GM18867 (cell line): Measurements from ENCODE around the gene IL6.

ENCODE experiments used
- ATAC-seq: cut with Tn5 transposase; IDR thresholded peaks from one replicate; pipeline ENCODE4 v1.9.1; 2021; ENCODE audit warnings: mild to moderate bottlenecking, moderate library complexity; ENCODE audit not compliant: unreplicated experiment

The IL6 gene

DNA sequence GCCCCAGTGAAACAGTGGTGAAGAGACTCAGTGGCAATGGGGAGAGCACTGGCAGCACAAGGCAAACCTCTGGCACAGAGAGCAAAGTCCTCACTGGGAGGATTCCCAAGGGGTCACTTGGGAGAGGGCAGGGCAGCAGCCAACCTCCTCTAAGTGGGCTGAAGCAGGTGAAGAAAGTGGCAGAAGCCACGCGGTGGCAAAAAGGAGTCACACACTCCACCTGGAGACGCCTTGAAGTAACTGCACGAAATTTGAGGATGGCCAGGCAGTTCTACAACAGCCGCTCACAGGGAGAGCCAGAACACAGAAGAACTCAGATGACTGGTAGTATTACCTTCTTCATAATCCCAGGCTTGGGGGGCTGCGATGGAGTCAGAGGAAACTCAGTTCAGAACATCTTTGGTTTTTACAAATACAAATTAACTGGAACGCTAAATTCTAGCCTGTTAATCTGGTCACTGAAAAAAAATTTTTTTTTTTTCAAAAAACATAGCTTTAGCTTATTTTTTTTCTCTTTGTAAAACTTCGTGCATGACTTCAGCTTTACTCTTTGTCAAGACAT is 574 bp upstream of the IL6 start:
- peak; percentile 78 for ATAC-seq

DNA sequence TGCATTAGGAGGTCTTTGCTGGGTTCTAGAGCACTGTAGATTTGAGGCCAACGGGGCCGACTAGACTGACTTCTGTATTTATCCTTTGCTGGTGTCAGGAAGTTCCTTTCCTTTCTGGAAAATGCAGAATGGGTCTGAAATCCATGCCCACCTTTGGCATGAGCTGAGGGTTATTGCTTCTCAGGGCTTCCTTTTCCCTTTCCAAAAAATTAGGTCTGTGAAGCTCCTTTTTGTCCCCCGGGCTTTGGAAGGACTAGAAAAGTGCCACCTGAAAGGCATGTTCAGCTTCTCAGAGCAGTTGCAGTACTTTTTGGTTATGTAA is 675 bp downstream of the IL6 start:
- no peak for ATAC-seq

DNA sequence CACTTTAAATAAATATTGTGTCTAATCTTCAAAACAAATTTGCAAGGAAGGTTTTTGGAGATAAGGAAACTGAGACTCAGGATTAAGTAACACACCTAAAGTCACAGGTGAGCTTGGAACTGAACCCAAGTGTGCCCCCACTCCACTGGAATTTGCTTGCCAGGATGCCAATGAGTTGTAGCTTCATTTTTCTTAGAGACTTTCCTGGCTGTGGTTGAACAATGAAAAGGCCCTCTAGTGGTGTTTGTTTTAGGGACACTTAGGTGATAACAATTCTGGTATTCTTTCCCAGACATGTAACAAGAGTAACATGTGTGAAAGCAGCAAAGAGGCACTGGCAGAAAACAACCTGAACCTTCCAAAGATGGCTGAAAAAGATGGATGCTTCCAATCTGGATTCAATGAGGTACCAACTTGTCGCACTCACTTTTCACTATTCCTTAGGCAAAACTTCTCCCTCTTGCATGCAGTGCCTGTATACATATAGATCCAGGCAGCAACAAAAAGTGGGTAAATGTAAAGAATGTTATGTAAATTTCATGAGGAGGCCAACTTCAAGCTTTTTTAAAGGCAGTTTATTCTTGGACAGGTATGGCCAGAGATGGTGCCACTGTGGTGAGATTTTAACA is 1.5 kb downstream of the IL6 start:
- no peak for ATAC-seq

DNA sequence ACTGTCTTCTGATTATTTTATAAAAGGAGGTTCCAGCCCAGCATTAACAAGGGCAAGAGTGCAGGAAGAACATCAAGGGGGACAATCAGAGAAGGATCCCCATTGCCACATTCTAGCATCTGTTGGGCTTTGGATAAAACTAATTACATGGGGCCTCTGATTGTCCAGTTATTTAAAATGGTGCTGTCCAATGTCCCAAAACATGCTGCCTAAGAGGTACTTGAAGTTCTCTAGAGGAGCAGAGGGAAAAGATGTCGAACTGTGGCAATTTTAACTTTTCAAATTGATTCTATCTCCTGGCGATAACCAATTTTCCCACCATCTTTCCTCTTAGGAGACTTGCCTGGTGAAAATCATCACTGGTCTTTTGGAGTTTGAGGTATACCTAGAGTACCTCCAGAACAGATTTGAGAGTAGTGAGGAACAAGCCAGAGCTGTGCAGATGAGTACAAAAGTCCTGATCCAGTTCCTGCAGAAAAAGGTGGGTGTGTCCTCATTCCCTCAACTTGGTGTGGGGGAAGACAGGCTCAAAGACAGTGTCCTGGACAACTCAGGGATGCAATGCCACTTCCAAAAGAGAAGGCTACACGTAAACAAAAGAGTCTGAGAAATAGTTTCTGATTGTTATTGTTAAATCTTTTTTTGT is 2.3 kb downstream of the IL6 start:
- ATAC-seq: no peak

DNA sequence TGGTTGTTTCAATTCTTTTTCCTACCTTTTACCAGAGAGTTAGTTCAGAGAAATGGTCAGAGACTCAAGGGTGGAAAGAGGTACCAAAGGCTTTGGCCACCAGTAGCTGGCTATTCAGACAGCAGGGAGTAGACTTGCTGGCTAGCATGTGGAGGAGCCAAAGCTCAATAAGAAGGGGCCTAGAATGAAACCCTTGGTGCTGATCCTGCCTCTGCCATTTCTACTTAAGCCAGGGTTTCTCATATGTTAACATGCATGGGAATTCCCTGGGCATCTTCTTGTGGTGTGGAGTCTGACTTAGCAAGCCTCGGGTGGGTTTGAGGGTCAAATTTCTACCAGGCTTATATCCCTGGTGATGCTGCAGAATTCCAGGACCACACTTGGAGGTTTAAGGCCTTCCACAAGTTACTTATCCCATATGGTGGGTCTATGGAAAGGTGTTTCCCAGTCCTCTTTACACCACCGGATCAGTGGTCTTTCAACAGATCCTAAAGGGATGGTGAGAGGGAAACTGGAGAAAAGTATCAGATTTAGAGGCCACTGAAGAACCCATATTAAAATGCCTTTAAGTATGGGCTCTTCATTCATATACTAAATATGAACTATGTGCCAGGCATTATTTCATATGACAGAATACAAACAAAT is 3.2 kb downstream of the IL6 start:
- no peak for ATAC-seq

DNA sequence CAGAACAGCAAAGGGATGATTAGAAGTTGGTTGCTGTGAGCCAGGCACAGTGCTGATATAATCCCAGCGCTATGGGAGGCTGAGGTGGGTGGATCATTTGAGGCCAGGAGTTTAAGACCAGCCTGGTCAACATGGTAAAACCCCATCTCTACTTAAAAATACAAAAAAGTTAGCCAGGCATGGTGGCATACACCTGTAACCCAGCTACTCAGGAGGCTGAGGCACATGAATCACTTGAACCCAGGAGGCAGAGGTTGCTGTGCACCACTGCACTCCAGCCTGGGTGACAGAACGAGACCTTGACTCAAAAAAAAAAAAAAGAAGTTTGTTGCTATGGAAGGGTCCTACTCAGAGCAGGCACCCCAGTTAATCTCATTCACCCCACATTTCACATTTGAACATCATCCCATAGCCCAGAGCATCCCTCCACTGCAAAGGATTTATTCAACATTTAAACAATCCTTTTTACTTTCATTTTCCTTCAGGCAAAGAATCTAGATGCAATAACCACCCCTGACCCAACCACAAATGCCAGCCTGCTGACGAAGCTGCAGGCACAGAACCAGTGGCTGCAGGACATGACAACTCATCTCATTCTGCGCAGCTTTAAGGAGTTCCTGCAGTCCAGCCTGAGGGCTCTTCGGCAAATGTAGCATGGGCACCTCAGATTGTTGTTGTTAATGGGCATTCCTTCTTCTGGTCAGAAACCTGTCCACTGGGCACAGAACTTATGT is 4.1 kb downstream of the IL6 start:
- ATAC-seq: no peak

DNA sequence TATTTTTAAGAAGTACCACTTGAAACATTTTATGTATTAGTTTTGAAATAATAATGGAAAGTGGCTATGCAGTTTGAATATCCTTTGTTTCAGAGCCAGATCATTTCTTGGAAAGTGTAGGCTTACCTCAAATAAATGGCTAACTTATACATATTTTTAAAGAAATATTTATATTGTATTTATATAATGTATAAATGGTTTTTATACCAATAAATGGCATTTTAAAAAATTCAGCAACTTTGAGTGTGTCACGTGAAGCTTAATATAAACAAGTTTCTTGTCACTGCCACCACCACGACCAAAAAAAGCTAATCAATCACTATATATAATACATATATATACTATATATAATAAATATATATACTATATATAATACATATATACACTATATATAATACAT is 4.8 kb downstream of the IL6 start:
- no peak for ATAC-seq

DNA sequence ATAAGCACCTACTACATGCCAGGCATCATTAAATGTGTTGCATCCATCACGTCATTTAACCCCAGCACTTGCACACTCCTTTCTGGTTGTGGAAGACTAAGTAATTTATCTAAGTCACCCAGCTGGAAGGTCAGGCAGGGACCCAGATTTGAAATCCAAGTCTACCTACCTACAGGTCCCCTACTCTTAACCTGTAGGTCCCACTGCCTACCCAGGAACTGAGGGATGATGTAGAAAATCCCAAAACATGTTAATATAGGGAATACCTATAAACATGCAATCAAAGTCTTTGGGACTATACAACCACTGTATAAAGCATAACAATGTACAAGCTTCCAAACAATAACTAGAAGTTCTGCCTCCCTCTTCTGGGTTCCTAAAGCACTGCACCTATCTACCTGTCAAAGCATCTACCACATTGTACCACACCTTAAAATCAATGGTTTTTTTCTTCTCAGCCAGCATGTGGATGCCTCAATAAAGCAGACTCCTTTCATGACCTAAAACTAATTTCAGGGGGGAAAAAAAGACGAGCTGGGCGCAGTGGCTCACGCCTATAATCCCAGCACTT is 5.6 kb downstream of the IL6 start:
- ATAC-seq: no peak

DNA sequence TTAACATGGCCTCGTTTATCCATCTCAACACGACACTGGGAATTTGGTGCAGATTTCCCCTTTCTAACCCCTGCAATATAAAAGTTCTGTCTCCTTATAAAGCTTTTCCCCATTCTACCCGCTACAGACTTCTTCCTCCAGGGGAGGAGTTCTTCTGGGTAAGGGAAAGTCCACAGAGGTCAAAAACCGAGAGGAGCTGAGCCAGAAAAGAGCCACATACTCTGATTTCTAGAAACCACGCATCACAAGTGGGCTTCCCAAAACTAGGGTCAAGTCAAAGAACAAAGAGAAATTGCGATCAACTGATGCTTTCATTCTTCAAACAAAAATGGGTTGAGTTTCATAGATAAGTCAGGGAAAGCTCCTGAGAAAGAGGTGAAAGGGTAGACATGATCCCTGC is 6.8 kb downstream of the IL6 start:
- no peak for ATAC-seq

DNA sequence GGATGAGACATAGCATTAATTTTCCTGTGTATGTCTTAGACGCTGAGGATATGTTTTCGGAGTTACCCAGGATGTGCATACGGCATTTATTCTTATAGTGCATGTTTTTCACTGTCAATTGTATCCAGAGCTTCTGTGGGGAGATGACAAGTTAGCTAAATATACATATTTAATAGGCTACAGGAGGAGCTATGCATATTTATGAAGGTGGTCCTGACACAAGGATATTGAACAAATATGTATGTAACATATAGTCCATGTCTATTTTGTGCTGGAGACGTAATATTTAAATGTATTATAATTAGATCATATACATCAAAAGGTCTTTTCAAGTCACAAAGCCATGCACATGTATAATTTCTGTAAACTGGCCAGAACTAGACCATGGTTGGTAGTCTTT is 16.0 kb downstream of the IL6 start:
- ATAC-seq: no peak

DNA sequence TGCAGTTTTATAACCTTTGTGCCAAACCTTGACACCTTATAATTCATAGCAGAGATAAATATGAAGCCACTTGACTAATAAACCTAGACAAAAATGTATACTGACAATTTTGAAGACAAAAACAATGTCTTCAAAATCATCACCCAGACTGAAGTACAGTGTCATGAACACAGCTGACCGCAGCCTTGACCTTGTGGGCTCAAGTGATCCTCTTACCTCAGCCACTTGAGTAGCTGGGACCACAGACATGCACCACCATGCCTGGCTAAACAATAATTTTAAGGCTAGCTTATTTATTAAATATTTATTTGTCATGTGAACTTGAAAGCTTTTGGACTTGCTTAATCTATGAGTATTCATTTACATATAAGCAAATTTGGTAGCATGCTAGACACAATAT is 24.3 kb downstream of the IL6 start:
- no peak for ATAC-seq

DNA sequence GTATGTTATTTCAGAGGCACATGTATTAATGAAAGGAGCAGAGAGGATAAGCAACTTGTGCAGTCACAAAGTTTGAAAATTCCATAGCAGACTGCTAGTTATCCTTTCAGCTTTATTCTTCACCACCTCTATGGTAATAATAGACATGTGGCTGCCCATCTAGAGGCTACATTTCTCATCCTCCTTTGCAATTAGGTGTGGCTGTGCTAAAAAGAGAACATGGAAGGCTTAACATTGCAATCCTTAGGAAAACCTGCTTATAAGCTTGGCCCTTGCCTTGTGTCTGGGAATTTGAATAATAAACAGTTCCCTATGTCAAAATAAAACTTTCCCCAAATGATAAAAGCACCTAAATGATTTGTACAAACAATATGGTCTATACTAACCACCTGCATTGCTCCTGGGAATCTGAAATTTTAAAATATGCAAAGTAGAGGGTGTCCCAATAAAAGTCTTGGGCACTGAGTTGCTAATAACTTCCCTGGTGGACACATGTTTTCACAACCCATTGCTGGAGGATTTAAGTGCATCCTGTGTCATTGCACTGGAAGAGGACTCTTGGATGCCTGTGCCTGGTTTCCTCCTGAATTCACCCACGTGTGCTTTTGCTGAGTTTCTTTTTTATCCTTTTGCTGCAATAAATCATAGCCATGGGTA is 30.5 kb downstream of the IL6 start:
- ATAC-seq: no peak

DNA sequence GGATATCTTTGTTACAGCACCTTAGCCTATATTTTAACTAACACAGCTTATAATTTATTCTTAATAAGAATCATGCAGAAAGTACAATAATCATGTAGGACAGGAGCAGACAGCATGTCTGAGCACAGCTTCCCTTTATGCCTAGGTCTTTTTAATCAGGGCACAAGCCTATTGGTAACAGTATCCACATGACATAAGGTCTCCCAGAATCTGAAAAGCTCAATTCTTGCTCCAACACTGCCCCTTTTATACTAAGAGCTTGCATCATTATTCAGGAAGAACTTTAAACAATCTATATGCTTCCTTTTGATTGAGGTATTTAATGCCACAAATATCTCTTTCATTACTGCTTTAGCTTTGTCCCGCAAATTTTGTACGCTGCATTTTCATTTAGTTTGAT is 31.6 kb downstream of the IL6 start:
- no peak for ATAC-seq

DNA sequence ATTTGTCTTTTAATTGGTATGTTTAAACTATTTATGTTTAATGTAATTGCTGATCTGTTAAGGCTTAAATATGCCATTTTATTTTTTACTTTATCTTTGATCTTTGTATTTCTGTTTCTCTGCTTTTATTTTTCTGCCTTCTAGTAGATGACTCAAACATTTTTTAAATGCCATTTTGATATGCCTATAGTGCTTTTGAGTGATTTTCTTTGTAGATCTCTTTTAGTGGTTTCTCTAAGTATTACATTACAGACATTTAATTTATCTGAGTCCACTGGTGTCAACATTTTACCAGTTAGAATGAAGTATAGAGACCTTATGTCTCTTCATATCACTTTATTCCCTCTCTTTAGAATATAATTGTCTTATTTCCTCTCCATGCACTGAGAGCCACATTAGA is 32.7 kb downstream of the IL6 start:
- no peak for ATAC-seq

DNA sequence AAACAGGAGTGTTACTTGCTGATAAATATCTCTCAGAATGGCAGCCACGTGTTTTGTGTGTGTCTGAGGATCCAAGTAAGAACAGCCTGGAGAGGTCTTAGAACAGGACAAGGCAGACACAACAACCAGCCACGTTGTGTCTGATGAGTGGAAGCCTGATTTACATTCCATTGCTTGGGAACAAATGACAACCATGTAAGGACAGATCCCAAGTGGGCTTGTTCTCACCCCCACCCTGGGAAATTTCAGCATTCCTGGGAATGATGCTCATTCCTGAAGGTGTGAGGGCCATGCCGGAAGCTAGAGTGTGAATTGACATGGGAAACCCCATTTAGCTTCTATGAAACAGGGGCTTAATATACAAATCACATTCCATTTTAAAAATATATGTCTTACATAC is 35.9 kb downstream of the IL6 start:
- no peak for ATAC-seq

DNA sequence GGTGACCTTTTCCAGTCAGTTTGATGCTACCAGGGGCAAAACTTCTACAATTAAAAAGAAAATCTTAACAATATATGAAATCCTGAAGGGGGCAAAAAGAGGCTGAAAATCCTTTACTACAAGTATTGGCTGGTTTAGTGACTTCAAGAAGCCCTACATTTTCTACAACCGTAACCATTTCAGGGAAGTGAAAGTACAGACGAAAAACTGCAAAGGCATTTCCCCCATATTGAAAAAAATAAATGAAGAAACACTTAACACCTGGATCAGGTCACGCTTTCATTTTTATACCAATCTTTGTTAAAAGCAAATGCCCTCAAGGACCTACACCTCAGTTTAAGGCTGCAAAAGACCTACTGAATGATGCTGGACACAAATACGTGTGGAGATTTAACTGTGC is 38.6 kb downstream of the IL6 start:
- peak; percentile 90 for ATAC-seq

DNA sequence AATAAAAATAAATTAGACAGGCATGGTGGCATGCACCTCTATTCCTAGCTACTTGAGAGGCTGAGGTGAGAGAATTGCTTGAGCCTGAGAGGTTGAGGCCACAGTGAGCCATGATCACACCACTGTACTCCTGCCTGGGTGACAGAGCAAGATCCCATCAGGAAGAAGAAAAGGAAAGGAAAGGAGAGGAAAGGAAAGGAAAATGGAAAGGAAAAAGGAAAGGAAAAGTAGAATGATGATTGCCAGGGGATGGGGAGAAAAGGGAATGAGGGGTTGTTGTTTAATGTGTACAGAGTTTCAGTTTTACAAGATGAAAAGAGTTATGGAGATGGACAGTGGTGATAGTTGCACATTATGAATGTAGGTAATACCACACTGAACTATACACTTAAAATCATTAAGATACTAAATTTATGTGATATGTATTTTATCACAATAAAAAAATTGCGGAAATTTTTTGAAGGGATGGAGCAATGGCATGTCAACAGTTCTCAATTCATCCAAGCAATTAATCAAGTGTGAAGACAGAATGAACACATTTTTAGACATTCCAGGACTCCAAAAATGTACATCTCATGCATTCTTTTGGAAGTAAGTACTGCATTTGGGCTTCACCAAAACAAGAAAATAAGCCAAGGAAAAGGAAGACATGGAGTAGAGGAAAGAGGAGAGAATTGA is 44.3 kb downstream of the IL6 start:
- no peak for ATAC-seq

DNA sequence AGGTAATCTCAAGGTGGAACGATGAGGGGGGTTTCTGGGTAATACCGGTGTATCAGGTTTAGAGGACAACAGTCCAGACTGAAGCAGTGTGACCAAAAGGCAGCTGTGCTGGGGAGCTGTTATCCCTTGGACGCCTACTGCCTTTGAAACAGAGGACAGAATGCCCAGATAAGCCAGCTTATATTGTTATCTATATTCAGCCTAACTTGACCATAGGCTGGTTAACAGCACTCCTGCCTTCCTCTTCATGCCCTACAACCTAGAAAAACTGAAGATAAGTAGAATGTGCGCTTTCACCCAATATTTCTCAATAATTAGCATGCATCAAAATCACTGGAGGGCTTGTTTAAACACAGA is 44.9 kb downstream of the IL6 start:
- ATAC-seq: no peak

DNA sequence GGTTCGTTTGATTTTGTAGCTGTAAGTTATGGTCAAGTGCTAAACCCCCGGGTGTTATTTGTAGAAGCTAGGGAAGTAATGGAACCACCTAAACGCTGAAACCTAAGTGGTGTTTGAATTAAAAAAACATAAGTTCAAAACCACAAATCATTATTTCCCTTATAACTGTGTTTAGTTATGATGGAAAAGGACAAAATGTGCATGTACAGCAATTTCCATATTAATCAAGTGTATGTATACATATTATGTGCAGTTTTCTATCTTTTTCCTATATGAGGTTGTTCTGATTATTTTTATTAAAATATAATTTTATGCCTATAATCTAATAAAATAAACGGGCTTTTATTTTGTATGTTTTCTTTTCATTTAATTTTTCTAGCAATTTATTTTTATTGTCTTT is 45.9 kb downstream of the IL6 start:
- no peak for ATAC-seq

DNA sequence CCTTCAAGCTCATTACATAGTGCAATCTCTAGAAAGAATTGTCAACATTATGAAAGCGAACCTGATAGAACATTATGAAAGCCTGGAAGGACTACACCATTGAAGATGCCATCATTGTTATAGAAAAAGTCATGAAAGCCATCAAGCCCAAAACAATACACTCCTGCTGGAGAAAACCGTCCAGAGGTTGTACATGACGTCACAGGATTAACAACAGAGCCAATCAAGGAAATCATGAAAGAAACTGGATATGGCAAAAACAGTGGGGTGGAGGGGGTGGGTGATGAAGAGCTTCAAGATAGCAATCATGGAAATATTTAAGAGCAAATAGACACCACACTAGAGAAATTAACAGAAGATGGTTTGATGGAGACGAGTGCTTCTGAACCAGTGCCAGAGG is 50.0 kb downstream of the IL6 start:
- ATAC-seq: no peak
